DND-41 (cell line): Measurements from ENCODE around the gene LRRTM4.

Experiments used
- ATAC-seq: fragments of 200-7000 bp; cut with Tn5 transposase; 3 replicates; pipeline ENCODE4 v1.9.1; 2021; ENCODE audit warnings: low read depth; ENCODE audit not compliant: insufficient read depth
- DNase-seq: peaks from one replicate; pipeline ENCODE4 v3.0.0-alpha.2; 2020
- H2AFZ ChIP-seq: 2 replicates; pipeline ENCODE4 v1.6.0; 2012; ENCODE audit warnings: low read depth, low read length
- H3K27ac ChIP-seq: 2 replicates; pipeline ENCODE4 v1.5.1; 2012; ENCODE audit warnings: low read length, inconsistent platforms
- H3K27me3 ChIP-seq: fragments of 200-600 bp; sonication (generic); 2 replicates; pipeline ENCODE4 v1.6.0; 2012; ENCODE audit warnings: low read length, mild to moderate bottlenecking, inconsistent platforms; ENCODE audit not compliant: insufficient read depth, poor library complexity
- H3K36me3 ChIP-seq: 2 replicates; pipeline ENCODE4 v1.5.1; 2012; ENCODE audit warnings: low read length, inconsistent platforms; ENCODE audit not compliant: insufficient read depth
- H3K4me1 ChIP-seq: 2 replicates; pipeline ENCODE4 v1.5.1; 2012; ENCODE audit warnings: mild to moderate bottlenecking, low read length; ENCODE audit not compliant: insufficient read depth
- H3K4me2 ChIP-seq: 2 replicates; pipeline ENCODE4 v1.6.0; 2012; ENCODE audit warnings: mild to moderate bottlenecking, moderate library complexity, low read length, inconsistent platforms; ENCODE audit not compliant: insufficient read depth
- H3K4me3 ChIP-seq, 2 experiments: fragments of 200-600 bp in 1 of 2; shearing (Covaris generic) in 1 of 2; 2 replicates each; pipeline ENCODE4 v1.5.1; 2012 to 2016; ENCODE audit warnings: inconsistent platforms in 2 of 2, low read length in 2 of 2, mild to moderate bottlenecking in 2 of 2, low read depth in 1 of 2, moderate library complexity in 1 of 2
- H3K79me2 ChIP-seq: 2 replicates; pipeline ENCODE4 v1.6.0; 2012; ENCODE audit warnings: low read length, inconsistent platforms; ENCODE audit not compliant: insufficient read depth
- H3K9ac ChIP-seq: 2 replicates; pipeline ENCODE4 v1.6.0; 2012; ENCODE audit warnings: low read depth, mild to moderate bottlenecking, inconsistent platforms, low read length, moderate library complexity
- H3K9me3 ChIP-seq: 2 replicates; pipeline ENCODE4 v1.5.1; 2012; ENCODE audit warnings: low read length, moderate library complexity, mild to moderate bottlenecking, inconsistent platforms; ENCODE audit not compliant: insufficient read depth, severe bottlenecking
- H4K20me1 ChIP-seq: 2 replicates; pipeline ENCODE4 v1.6.0; 2012; ENCODE audit warnings: low read length; ENCODE audit not compliant: insufficient read depth
- EZH2 ChIP-seq: IDR thresholded peaks from 3 replicates; pipeline ENCODE4 v1.6.1; 2012; ENCODE audit warnings: borderline replicate concordance, low read depth, mild to moderate bottlenecking, moderate library complexity, low read length, inconsistent platforms; ENCODE audit not compliant: severe bottlenecking
- TF ChIP-seq, protein P1 (sequence below): IDR thresholded peaks from 2 replicates; pipeline ENCODE4 v1.5.1; 2012; ENCODE audit warnings: borderline replicate concordance, low read length, moderate library complexity, mild to moderate bottlenecking; ENCODE audit not compliant: poor library complexity, severe bottlenecking; ENCODE audit errors: extremely low read depth

The LRRTM4 gene

DNA sequence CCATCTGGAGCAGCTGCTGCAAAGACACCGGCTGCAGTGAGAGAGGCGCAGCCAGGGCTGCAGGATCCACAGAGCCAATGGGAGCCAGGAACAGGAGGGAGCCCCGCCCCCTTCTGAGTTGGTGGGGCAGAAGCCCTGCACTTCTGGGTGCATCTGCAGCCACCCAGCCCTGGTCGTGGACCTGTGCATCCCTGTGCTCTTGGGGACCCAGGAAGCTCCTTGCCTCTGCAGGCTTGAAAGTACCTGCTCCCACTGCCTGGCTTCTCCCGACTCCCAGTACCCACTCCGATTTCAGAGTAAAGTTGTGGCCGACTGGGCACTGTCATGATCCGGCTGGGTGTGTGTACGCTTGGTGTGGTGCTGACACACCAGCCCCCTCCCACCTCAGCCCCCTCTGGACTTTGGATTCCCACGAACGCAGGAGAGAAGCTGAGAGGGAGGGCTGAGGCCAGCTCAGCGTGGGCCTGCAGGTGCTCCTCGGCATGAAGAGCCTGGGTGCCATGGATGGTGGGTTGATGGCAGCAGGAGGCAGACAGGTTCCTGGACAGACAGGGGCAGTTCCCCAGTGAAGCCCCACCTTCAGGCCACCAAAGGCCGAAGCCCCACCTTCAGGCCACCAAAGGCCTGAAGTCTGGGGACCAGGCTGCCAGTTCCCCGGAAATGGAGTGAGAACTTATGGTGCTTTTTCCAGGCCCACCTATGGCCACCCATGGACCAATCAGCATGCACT lies 34.9 kb downstream of the LRRTM4 start:
- Histone ChIP-seq H3K9ac (no peak overlapping the region), H3K27me3 (no peaks in the 10 kb centered on the region), H3K27ac (no peak overlapping the region), H2AFZ (no peak overlapping the region), H3K9me3 (no peaks in the 10 kb centered on the region), H3K4me2 (no peak overlapping the region), H4K20me1 (no peaks in the 10 kb centered on the region), H3K4me3 (no peak overlapping the region), H3K79me2 (no peaks in the 10 kb centered on the region), H3K36me3 (no peaks in the 10 kb centered on the region), H3K4me1 (no peaks in the 10 kb centered on the region)
- DNase-seq (no peak), ATAC-seq (no peak)
- no peak for TF ChIP-seq EZH2
- TF ChIP-seq, protein P1, sequence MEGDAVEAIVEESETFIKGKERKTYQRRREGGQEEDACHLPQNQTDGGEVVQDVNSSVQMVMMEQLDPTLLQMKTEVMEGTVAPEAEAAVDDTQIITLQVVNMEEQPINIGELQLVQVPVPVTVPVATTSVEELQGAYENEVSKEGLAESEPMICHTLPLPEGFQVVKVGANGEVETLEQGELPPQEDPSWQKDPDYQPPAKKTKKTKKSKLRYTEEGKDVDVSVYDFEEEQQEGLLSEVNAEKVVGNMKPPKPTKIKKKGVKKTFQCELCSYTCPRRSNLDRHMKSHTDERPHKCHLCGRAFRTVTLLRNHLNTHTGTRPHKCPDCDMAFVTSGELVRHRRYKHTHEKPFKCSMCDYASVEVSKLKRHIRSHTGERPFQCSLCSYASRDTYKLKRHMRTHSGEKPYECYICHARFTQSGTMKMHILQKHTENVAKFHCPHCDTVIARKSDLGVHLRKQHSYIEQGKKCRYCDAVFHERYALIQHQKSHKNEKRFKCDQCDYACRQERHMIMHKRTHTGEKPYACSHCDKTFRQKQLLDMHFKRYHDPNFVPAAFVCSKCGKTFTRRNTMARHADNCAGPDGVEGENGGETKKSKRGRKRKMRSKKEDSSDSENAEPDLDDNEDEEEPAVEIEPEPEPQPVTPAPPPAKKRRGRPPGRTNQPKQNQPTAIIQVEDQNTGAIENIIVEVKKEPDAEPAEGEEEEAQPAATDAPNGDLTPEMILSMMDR, result no peak

DNA sequence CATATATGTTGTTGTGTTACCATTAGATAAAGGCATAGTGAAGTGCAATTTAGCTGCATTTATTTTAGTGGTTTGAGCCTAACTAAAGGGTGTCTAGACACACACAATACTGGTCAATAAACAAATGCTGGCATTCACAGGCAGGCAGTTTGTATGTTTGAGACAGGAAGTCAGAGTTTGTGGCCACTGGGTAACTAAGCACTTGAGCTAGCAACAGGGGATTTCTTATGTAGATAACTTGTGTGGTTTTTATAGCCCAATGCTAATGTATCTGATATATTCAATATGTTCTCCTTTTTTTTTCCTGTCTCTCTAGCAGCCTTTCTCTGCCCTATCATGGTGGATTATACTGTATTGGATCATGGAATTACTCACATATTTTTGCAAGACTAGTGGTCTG lies 38.1 kb downstream of the LRRTM4 start:
- Histone ChIP-seq H3K9ac (no peak overlapping the region), H3K4me3 (no peak overlapping the region), H3K9me3 (no peaks in the 10 kb centered on the region), H2AFZ (no peak overlapping the region), H3K27ac (no peak overlapping the region), H3K79me2 (no peaks in the 10 kb centered on the region), H3K4me1 (no peaks in the 10 kb centered on the region), H3K4me2 (no peak overlapping the region), H4K20me1 (no peaks in the 10 kb centered on the region), H3K36me3 (no peaks in the 10 kb centered on the region), H3K27me3 (no peaks in the 10 kb centered on the region)
- TF ChIP-seq, protein P1, result no peak
- no peak for TF ChIP-seq EZH2
- no peak for DNase-seq
- ATAC-seq, result no peak

DNA sequence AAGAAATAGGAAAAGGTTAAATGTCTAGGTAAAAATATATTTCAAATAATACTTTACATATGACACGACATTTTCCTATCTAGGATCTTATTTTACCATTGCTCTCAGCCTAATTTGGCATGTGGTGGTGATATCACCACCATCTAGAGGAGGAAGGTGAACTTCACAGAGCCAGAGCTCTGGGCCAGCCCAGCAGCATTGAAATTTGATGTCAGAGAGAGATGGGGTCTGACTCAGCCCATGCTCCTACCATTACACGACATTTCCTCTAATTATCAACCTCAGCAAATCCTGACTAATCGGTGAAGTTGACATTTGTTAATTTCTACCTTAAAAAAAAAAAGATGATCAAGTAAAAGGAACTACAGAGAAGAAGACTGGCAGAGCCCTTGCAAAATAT lies 42.3 kb downstream of the LRRTM4 start:
- H3K27me3 ChIP-seq, result no peaks in the 10 kb centered on the region
- no peaks in the 10 kb centered on the region for H3K9me3 ChIP-seq
- no peaks in the 10 kb centered on the region for H3K36me3 ChIP-seq
- no peak overlapping the region for H3K9ac ChIP-seq
- TF ChIP-seq, protein P1, result no peak
- no peak for TF ChIP-seq EZH2
- ATAC-seq (no peak), DNase-seq (no peak)
- no peaks in the 10 kb centered on the region for H4K20me1 ChIP-seq
- H3K4me3 ChIP-seq, result no peak overlapping the region
- no peaks in the 10 kb centered on the region for H3K4me1 ChIP-seq
- H3K79me2 ChIP-seq, result no peaks in the 10 kb centered on the region
- H3K4me2 ChIP-seq, result no peak overlapping the region
- H2AFZ ChIP-seq, result no peak overlapping the region
- no peak overlapping the region for H3K27ac ChIP-seq

DNA sequence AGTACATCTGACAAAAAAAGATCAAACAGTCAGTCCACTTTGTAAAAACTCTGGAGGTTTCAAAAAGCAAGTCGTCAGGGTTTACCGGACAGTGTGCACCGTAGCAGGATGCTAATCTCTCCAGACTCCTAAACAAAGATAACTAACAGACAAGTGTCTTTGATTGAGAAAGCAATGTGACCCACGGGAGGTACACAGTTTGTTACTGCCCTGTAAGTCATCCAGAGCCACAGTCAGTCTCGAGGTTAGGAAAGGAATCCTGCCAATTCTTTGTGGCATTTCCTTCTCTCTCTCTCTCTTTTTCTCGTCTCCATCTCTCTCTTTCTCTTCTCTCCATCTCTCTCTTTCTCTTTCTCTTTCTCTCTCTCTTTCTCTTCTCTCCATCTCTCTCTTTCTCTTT lies 42.8 kb downstream of the LRRTM4 start:
- TF ChIP-seq EZH2, result no peak
- TF ChIP-seq, protein P1, result no peak
- H3K4me2 ChIP-seq, result no peak overlapping the region
- H3K4me3 ChIP-seq, result no peak overlapping the region
- no peaks in the 10 kb centered on the region for H3K27me3 ChIP-seq
- no peaks in the 10 kb centered on the region for H3K9me3 ChIP-seq
- no peaks in the 10 kb centered on the region for H3K79me2 ChIP-seq
- H3K9ac ChIP-seq, result no peak overlapping the region
- H3K4me1 ChIP-seq, result no peaks in the 10 kb centered on the region
- no peaks in the 10 kb centered on the region for H4K20me1 ChIP-seq
- H3K36me3 ChIP-seq, result no peaks in the 10 kb centered on the region
- H2AFZ ChIP-seq, result no peak overlapping the region
- DNase-seq (no peak), ATAC-seq (no peak)
- H3K27ac ChIP-seq, result no peak overlapping the region
